ENCODE data around the gene PDZRN4.
A peak's percentile ranks its signal among the peaks of the same experiment; 100 is the strongest.
"Not testable (repeated sequence)": the region's sequence is repeated elsewhere in the genome, so short reads cannot be mapped to it uniquely, and the experiment has no call there.

Gene PDZRN4

DNA sequence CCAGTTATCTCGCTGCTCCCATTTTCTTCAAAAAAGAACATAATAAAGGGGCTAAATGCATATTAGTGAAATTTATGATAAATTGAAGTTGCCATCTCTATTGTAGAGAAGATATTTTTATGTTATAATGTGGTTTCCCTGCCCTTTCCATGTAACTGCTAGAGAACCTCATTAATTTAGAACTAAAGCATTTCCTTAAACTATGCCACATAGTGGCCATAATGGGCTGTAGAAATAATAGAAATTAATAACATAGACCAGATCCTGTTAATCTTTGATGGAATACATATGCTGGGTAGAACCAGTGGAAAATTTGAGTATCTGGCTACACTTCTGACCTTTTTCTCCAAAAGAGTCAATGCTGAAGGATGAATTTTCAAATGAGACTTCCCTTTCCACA, 376.7 kb downstream of the PDZRN4 start:
- DNase-seq (ENCODE audit: low read depth) = no peak

DNA sequence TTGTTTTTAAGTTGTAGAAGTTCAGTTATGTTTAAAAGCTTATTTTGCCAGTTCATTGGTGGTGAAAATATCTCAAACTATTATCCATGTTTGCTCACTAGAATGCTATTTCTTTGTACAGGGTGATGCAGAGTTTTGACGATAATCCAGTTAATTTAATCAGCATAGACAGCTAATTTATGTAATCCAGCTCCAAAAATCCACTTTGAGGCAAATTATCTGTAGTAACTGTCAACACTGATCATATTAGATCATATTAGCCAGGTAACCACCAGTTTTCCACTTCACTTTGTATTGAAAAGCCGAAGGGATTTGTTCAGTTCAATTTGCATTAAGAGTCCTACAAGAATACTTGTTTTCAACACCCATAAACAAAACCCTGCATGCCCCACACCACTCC, 378.6 kb downstream of the PDZRN4 start:
- no peak for DNase-seq (ENCODE audit: low read depth)

DNA sequence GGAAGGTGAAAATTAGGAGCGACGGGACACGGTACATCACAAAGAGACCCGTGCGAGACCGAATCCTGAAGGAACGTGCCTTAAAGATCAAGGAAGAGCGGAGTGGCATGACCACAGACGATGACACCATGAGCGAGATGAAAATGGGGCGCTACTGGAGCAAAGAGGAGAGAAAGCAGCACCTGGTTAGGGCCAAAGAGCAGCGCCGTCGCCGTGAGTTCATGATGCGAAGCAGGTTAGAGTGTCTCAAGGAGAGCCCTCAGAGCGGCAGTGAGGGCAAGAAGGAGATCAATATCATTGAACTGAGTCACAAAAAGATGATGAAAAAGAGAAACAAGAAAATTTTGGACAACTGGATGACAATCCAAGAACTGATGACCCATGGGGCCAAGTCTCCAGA, 385.3 kb downstream of the PDZRN4 start:
- no peak for DNase-seq (ENCODE audit: low read depth)

DNA sequence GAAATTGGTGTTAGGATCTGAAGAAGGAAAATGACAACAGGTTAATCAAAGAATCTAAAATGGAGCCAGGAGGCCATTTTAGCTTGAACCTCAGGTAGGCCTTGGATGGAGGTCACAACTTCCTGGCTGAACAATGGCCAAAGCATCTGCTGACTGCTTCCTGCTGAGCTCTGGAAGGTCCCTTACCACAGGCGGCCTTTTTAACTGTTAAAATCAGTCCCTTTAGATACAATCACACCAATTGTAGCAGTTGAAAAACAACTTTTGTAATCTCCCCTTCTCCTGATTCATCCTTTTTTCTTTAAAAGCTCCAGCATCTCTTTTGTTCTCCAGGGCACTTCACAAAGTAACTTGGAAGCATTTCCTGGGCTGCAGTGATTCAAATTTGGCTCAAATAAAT, 388.8 kb downstream of the PDZRN4 start:
- DNase-seq (ENCODE audit: low read depth) = no peak

DNA sequence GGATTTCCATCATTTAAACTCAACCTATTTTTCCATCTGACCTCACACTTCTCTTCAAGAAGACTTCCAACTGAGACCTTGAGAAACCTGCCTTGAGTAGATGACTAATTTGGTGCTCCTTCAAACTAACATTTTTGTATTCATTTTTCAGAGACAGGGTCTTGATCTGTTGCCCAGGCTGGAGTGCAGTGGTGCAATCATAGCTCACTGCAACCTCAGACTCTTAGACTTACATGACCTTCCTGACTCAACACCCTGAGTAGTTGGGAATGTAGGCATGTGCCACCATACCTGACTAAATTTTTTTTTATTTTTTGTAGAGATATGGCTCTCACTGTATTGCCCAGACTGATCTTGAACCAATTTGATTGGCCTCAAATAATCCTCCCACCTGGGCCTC, 389.9 kb downstream of the PDZRN4 start:
- no peak for DNase-seq (ENCODE audit: low read depth)

DNA sequence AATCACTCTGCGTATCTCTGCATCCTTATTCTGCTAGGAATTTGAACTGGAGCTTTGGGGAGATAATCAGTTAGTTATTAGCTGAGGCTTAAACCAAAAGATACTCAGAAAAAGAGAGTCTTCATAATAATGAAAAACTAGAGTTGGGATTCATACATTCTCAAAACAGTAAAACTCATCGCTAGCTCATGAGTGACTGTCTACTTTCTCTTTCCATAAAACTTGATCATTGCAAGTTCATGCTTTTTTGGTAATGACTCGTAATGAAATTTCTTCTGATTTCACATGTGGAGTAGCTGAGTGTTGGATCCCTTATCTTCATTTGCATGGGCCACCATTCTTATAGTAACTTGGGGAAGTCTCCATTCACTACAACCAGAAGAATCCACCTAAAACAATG, 397.7 kb downstream of the PDZRN4 start:
- DNase-seq (ENCODE audit: low read depth) = no peak

DNA sequence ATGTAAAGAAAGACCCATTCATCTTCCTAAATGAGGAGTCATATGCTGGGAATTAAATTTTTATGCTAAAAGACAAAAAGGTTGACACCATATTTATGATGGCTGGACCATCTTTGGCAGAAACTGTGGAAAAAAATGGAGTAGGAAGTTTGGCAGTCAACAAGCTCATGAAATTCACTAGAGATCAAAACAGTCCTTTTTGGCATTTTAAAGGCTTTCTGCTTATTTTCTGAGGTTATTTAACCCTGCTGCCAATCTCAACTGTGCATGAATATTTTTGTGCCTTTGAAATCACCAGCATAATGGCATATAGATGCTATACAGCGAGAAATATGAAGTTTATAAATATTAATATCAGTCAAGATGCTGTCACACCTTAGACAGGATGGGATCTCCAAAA, 399.5 kb downstream of the PDZRN4 start:
- no peak for DNase-seq (ENCODE audit: low read depth)

DNA sequence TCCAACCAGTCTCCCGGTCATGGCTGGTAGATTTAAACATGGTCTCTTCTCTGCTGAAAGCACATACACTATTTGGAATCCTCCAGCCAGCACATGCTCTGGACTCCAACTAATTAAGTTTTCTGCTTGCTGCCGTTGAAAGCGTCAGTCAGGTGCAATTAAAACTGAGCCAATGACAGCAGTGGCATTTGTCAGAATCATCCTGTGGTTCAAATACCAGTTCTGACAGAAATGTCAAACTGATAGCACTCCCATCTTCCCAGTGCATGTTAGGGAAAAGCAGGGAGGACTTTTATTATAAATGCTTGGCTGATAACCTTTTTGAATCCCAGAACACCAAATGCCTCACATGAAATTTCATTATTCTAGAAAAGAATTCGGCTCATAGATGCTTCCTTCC, 401.8 kb downstream of the PDZRN4 start:
- DNase-seq (ENCODE audit: low read depth) = no peak

DNA sequence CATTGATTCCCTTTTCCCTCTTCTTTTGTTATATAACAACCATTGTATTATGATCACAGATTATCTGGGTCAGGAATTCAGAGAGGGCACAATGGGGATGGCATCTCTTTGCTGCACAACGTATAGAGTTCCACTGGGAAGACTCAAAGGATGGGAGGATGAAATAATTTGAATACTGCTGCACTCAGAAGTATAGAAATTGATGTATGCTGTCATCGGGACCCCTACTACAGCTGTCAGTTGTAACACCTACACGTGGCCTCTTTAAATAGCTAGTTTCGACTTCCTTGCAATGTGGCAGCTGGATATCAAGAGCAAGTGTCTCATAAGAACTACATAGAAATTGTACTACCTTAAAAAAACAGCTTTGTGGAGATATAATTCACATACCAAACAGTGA, 408.1 kb downstream of the PDZRN4 start:
- no peak for DNase-seq (ENCODE audit: low read depth)

DNA sequence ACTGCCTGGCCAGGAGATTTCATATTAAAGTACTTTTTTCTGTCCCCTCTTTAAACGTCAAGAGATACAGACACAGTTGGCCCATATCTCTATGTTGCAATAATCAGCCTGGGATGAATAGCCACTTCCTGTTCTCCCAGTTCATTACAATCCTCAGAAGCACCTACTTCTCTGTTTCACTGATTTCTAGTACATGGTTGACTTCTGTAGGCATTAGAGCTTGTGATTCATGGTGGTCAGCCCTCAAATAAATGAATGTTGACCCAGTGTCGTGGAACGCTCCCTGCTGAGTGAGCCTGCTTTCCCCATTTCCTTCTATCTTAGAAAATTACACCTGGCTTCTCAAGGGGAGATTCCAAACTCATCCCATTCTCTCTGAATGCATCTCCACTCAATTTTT, 416.7 kb downstream of the PDZRN4 start:
- DNase-seq (ENCODE audit: low read depth) = peak; percentile 49

DNA sequence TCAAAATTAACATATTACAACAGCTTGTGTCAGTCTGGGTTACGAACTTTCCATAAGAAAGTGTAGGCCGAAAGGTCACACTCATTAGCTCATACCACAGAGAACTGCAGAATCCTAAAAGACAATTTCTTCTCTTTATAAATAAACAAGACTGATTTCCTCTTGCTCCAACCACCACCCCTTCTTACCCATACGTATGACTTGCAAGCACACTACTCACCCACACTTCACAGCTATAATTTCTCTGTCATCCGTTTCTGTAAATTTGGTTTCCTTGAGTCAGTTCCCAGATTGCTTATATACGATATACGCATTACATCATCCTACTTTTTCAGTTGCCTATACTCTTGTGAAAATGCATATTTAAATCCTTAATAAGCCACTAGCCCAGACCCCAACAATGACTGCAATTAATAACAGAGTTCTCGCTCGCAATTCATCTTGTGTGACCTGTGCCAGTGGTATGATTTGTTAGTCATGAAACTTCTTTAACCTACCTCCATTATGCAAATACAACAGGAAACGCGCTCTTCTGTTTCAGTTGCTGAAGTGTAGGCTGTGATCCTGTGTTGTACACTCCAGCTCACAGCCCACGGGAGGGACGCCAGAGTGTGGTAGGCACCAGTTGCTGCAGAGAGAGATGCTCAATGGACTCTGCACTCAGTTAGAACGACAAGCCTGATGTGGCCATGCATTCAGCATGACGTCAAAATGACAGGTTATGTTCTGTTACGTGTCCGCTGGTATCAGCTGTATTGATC, 417.6 kb downstream of the PDZRN4 start:
- DNase-seq (ENCODE audit: low read depth) = peak; percentile 6

DNA sequence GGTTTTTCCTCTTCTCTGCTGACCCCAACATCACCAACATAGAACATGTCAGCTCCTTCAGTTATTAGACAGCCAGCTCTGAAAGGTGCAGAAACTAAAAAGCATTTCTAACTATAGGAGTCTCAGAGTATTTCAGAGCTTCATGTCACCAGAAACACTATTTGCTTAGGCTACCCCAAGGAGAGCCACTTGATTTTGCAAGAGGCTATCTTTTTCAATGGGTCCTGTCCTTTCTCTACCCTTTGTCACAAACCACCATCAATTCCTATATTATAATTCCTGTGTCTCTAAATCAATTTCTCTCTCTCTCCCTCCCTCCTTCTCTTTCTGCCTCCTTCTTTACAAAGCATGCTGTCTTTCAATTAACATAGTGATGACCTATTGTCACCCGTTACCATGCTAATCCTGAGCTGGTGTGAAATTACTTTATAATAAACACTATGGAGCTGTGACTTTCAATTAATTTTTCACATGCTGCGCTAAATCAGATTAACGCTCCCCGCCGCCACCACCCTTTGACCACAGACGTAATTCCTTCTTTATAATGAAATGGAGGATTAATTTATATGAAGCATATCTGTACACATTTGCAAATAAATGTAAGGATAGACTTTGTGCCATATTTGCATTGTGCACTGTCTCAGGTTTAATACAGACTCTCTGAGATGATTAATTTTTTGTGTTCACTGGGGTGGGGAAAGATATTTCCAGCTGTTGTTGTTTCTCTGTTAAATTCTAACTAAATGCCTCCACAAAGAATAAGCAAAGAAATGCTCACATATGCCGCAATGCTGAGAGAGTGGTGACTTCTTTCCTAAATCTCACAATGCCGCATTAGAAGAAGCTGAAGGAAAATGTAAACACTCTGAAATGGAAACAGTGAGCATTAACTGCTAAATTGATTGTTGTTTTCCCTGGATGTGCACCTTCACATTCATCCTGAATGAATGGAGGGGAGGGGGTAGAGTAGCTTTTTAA, 418.6 kb downstream of the PDZRN4 start:
- DNase-seq (ENCODE audit: low read depth) = no peak

DNA sequence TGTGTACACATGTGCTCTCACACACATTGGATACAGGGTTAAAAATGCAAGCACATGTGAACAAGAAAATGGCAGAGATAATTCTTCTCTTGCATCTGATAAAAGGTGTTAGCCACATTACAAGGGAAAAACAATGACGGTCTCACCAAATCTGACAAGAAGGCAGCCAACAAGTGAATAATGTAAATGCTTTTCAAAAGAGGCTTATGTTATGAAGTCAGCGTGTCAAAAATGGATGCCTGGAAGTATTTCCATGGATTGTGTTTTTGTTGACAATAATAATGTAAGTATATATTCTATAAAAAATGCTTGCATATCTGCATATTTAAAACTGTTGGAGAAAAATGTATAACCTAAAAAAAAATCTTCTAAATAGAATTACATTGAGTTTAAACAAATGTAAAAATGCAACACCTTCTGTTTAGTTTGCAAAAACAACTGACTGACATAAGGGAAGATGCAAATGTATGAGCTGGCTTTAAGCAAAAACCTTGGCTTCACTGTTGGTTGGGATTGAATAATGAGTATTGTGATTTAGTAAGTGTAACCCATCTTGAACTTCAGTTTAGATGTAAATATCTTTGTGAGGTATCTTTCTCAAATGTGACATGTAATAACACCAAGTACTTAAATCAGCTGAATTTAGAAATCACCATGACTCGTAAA, 424.9 kb downstream of the PDZRN4 start:
- no peak for DNase-seq (ENCODE audit: low read depth)

DNA sequence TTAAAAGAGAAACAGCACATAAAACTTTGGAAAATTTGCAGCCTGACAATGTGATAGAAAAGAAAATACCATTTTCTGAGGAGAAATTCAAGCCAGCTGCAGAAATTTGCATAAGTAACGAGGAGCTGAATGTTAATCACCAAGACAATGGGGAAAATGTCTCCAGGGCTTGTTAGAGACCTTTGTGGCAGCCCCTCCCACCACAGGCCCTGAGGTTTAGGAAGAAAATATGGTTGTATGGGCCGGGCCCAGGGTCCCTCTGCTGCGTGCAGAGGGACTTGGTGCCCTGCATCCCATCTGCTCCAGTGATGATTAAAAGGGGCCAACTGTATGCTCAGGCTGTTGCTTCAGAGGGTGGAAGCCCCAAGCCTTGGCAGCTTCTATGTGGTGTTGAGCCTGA, 427.1 kb downstream of the PDZRN4 start:
- DNase-seq (ENCODE audit: low read depth) = not testable (repeated sequence)

DNA sequence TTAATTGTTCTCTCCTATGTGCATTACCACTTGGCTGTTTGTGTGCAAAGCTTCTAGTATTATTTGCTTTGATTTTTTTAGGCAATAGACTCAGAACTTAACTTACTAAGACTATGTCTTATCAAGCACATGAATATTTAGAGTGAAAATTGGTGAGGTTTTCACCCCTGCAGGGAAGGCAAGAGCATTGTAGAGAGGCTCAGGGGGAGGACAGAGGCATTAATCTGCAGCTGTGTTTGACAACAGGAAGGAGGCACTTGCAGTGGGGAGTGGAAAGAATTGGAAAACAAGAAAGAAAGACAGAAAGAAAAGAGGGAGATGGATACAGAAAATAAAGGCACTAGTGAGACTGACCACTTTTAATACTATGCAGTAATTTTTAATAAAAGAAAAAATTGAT, 431.6 kb downstream of the PDZRN4 start:
- no peak for DNase-seq (ENCODE audit: low read depth)

DNA sequence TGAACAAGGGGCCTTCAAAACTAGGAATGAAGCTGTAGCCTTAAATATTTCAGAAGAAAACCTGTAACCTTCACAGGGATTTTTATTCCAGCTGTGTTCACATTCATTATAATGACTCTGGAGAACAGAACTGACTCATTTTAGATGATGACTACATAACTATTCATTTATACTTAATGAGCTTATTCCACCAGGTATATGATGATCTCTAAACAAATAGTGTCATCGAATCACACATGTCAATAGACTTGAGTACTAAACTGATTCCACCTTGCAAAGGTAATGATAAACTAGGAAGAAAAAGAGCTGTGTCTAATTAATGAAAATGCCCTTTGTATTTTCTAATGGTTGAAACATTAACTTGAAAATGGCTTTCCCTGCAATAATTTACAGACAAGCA, 433.2 kb downstream of the PDZRN4 start:
- no peak for DNase-seq (ENCODE audit: low read depth)

All from iris pigment epithelial cell (primary cell).